GM12874 (cell line): ENCODE measurements around the gene SIGLEC11.

Experiments
- TF ChIP-seq, protein P1 (sequence below): IDR thresholded peaks from 2 replicates; pipeline ENCODE4 v1.5.1; 2011; ENCODE audit warnings: low read depth, mild to moderate bottlenecking, control low read depth, low read length, moderate library complexity; ENCODE audit not compliant: insufficient read depth

The SIGLEC11 gene

DNA sequence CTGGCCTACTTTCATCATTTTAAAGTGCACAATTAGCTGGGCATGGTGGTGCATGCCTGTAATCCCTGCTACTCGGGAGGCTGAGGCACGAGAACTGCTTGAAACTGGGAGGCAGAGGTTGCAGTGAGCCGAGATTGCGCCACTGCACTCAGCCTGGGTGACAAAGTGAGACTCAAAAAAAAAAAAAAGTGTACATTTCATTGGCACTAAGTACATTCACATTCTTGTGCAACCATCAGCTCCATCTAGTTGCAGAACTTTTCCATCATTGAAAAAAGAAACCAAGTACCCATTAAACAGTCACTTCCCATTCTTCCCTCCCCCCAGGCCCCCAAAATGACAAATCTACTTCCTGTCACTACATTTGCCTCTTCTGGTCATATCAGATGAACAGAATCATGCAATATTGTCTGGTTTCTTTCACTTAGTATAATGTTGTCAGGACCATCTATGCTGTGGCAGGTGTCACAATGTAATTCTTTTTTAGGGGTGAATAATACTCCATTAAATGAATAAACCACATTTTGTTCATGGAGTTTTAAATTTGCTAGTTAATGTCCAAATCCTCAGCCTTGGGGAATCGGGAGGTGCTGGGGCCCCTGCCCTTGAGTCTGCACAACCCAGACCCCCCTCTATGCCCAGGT lies 7.4 kb upstream of the SIGLEC11 start:
- TF ChIP-seq, protein P1, sequence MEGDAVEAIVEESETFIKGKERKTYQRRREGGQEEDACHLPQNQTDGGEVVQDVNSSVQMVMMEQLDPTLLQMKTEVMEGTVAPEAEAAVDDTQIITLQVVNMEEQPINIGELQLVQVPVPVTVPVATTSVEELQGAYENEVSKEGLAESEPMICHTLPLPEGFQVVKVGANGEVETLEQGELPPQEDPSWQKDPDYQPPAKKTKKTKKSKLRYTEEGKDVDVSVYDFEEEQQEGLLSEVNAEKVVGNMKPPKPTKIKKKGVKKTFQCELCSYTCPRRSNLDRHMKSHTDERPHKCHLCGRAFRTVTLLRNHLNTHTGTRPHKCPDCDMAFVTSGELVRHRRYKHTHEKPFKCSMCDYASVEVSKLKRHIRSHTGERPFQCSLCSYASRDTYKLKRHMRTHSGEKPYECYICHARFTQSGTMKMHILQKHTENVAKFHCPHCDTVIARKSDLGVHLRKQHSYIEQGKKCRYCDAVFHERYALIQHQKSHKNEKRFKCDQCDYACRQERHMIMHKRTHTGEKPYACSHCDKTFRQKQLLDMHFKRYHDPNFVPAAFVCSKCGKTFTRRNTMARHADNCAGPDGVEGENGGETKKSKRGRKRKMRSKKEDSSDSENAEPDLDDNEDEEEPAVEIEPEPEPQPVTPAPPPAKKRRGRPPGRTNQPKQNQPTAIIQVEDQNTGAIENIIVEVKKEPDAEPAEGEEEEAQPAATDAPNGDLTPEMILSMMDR = no peak

DNA sequence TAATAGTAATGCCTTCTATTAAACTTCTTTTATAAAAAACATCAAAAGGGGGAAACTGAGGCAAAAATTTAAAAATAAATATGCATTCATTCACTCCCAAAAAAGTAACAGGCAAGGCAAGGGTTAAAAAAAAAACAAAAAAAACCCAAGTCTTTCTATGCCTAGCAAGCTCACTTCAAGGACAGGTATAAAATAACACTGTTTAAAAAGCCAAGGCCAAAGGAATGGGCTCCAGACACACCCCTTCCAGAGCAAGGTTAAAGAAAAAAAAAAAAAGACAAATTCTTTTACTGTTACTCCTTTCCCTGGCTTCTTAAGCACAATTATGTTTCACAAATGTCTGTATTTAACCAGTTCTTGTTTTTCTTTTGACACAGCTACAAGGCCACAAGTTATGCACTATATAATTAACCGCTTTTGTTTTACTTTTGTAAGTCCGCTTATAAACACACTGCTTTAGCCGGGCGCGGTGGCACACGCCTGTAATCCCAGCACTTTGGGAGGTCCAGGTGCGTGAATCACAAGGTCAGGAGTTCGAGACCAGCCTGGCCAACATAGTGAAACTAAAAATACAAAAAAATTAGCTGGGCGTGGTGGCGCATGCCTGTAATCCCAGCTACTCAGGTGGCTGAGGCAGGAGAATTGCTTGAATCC lies 3.6 kb downstream of the SIGLEC11 start:
- TF ChIP-seq, protein P1 = no peak

DNA sequence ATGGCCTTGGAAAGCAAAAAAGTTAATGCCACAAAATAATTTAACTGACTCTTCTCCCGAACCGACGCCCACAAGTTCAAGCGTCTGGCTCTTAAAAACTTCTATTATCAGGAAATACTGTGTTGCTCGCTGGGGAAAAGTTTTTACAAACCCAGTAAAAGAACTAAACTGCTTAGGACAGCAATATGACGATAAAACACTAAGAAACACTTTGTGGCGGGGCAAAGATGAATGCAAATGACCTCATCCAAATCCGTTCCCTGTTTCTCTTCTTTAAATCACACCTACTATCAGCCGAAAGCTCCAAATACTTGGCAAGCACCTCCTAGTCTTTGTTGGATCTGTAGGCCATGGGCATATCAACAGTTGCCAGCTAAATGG lies 4.9 kb downstream of the SIGLEC11 start:
- TF ChIP-seq, protein P1 = no peak

DNA sequence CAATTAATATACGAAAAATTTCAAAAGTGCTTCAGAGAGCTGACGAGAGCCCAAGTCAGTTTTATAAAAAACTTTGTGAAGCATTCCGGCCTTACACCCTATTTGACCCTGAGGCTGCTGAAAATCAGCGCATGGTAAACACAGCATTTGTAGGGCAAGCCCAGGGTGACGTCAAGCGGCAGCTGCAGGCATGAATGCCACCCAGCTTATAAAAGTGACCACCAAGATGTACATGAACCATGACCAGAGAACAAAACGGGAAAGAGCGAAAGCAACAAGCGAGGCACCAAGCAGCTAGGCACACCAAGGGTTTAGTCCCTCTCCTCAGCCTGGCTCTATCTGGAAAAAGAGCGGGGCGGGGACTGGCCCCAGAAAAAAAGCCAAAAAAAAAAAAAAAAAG lies 6.0 kb downstream of the SIGLEC11 start:
- TF ChIP-seq, protein P1 = no peak

DNA sequence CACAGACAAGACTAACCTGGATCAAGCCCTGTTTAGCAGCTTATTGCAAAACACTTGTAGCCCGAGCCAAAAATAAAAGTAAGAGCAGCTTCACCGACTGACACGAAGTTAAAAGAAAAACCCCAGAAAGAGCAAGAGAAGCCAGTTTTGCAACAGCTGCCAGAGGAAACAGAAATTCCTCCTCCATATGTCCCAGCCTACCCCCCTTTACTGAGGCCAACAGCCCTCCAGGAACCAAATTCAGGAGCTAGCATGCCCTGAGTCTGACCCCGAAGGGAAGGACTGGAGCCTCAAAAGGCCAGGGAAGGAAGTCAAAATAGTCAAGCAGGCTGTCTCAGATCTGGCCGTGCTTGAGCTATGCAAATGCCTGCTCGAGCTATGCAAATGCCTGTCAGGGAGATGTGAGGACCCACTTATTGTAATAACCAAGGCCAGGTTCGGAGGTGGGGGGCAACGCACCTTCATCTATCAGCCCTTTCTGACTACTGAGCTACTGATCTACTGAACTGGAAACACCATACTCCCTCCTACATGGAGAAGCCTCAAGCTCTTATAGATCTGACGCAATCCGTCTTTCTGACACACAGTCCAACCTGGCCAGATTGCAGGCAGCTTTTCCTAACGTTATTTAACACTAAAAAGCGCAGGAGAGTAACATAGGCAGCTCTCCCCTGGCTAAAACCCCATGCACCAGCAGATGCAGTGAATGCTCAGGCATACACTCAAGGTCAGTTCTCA lies 6.7 kb downstream of the SIGLEC11 start:
- TF ChIP-seq, protein P1 = no peak

DNA sequence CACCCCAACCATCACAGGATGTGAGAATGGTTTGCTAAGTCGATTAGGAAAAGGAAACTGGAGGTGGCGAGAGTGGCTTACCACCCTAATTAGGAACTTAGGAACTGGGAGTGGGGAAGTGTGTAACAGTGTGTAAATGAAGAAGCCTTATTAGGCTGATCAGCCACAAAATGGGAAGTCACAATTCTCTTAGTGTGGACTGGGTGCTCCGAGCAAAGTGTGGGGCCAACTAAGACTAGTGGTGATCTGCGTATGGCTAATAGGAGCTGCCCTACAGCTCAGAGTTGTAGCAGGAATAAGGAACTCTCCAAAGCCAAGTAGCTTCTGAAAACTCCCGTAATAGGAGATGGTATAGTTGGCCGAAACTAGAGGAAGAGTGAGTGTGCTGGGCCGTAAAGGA lies 7.6 kb downstream of the SIGLEC11 start:
- TF ChIP-seq, protein P1 = no peak

DNA sequence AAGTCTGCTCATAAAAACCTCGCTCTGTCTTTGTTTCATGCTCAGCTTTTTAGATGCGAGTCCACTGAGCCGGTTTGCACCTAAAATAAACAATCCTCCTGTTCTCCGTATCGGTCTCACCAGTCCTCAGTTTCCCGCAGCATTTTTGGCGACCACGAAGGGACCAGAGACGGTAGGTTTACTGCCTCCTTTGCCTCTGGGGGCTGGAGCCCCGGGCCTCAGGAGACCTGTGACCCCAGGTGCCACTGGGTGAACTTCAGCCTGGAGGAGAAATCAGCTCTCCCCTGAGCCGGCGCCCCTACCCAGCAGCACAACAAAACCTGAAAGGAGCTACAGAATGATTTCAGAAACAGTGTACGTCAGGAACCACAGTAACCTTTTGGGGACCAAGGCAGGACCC lies 8.1 kb downstream of the SIGLEC11 start:
- TF ChIP-seq, protein P1 = no peak
